Dedifferentiated amniotic fluid mesenchymal stem cell (primary cell): ENCODE results near the gene LBR.
"Not testable (repeated sequence)": the region's sequence is repeated elsewhere in the genome, so short reads cannot be mapped to it uniquely, and the experiment has no call there.

Source experiments
- DNase-seq: peaks from one replicate; pipeline ENCODE4 v3.0.0-alpha.2; 2016; ENCODE audit errors: extremely low spot score

The LBR gene

GRCh38 chr1:225422795-225423517 lies 4.9 kb downstream of the LBR start:
- no peak for DNase-seq

GRCh38 chr1:225422031-225422605 lies 5.7 kb downstream of the LBR start:
- no peak for DNase-seq

GRCh38 chr1:225418598-225418997 lies 9.2 kb downstream of the LBR start:
- no peak for DNase-seq

- no peak for DNase-seq
Measured at GRCh38 chr1:225418059-225418458, 9.8 kb downstream of the LBR start.

GRCh38 chr1:225415967-225416745 lies 11.7 kb downstream of the LBR start:
- DNase-seq = no peak

GRCh38 chr1:225415307-225415706 lies 12.5 kb downstream of the LBR start:
- no peak for DNase-seq

- DNase-seq = no peak
Measured at GRCh38 chr1:225413708-225414375, 14.0 kb downstream of the LBR start.

- no peak for DNase-seq
Measured at GRCh38 chr1:225412803-225413351, 15.0 kb downstream of the LBR start.

GRCh38 chr1:225412321-225412720 lies 15.5 kb downstream of the LBR start:
- no peak for DNase-seq

GRCh38 chr1:225410036-225410435 lies 17.8 kb downstream of the LBR start:
- no peak for DNase-seq

GRCh38 chr1:225409051-225409450 lies 18.8 kb downstream of the LBR start:
- DNase-seq = no peak

- DNase-seq = no peak
Measured at GRCh38 chr1:225408249-225408648, 19.6 kb downstream of the LBR start.

- no peak for DNase-seq
Measured at GRCh38 chr1:225407755-225408154, 20.1 kb downstream of the LBR start.

GRCh38 chr1:225406976-225407725 lies 20.7 kb downstream of the LBR start:
- DNase-seq = no peak

GRCh38 chr1:225400968-225401367 lies 26.9 kb downstream of the LBR start:
- no peak for DNase-seq

- no peak for DNase-seq
Measured at GRCh38 chr1:225396357-225396756, 31.5 kb downstream of the LBR start.

- no peak for DNase-seq
Measured at GRCh38 chr1:225389843-225390242, 38.0 kb downstream of the LBR start.

- peak; percentile 33 for DNase-seq
Measured at GRCh38 chr1:225388372-225388771, 39.5 kb downstream of the LBR start.

GRCh38 chr1:225386860-225387259 lies 41.0 kb downstream of the LBR start:
- not testable (repeated sequence) for DNase-seq

- no peak for DNase-seq
Measured at GRCh38 chr1:225380691-225381090, 47.1 kb downstream of the LBR start.

- DNase-seq = no peak
Measured at GRCh38 chr1:225378880-225379279, 49.0 kb downstream of the LBR start.
